Hepatocyte (in vitro differentiated cells): ENCODE measurements around the gene FGD2.

Experiments used
- EZH2 ChIP-seq: fragments of 200-600 bp; sonication (generic); IDR thresholded peaks from 2 replicates; pipeline ENCODE4 v1.6.1; 2016; ENCODE audit warnings: antibody characterized with exemption, mild to moderate bottlenecking, borderline replicate concordance
- TF ChIP-seq, protein P1 (sequence below): fragments of 200-600 bp; sonication (generic); IDR thresholded peaks from 2 replicates; pipeline ENCODE4 v1.5.1; 2016; ENCODE audit warnings: antibody characterized with exemption, mild to moderate bottlenecking; ENCODE audit not compliant: poor library complexity

DNA sequence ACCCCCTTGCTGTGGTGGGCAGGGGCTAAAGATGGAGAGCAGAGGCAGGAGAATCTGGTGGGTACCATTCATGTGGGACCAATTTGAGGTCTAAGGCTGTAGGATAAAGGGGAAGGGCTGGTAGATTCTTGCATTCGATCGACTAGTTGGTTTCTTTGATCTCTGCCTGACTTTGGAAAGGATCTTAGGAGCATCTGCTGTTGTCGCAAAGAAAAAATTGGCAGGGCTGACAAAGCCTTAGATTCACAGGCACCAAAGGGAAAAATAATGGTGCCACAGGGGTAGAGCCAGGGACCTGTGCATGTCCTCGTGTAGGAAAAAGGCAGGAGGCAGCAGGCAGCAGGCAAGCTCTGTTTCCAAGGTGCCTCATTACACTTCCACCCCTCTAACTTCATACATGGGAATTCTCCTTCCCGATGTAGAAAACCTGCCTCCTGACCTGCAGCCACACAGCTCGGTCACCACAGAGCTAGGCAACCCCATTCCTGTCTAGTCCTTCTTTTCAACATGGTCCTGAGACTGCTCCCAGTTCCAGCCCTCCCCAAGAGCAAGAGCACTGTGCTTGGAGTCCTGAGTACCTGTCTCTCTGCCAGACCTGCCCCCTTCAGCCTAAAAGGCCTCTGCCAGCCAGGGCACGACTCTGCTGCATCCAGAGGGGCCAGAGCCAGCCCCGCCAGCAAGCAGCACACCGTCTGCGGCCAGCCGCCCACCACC is 71.9 kb downstream of the FGD2 start:
- no peak for TF ChIP-seq EZH2
- TF ChIP-seq, protein P1, sequence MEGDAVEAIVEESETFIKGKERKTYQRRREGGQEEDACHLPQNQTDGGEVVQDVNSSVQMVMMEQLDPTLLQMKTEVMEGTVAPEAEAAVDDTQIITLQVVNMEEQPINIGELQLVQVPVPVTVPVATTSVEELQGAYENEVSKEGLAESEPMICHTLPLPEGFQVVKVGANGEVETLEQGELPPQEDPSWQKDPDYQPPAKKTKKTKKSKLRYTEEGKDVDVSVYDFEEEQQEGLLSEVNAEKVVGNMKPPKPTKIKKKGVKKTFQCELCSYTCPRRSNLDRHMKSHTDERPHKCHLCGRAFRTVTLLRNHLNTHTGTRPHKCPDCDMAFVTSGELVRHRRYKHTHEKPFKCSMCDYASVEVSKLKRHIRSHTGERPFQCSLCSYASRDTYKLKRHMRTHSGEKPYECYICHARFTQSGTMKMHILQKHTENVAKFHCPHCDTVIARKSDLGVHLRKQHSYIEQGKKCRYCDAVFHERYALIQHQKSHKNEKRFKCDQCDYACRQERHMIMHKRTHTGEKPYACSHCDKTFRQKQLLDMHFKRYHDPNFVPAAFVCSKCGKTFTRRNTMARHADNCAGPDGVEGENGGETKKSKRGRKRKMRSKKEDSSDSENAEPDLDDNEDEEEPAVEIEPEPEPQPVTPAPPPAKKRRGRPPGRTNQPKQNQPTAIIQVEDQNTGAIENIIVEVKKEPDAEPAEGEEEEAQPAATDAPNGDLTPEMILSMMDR = no peak
